Gastrocnemius medialis (tissue), 4 donors: ENCODE data around the gene SCO2.

ENCODE experiments used
- POLR2A ChIP-seq, 2 donors: fragments of 450-650 bp; IDR thresholded peaks; one replicate each; pipeline ENCODE4 v1.6.1; 2017; ENCODE audit warnings: antibody characterized with exemption in 2 of 2, mild to moderate bottlenecking in 2 of 2, moderate library complexity in 2 of 2
- TF ChIP-seq, protein P1 (sequence below), 5 experiments: fragments of 450-650 bp in 3 of 5; fragments of 200-600 bp in 2 of 5; sonication (generic) in 2 of 5; IDR thresholded peaks in 4 of 5; conservative IDR thresholded peaks in 1 of 5; 1 replicate in 4 of 5; 2 replicates in 1 of 5; pipeline ENCODE4 v1.5.1; 2016 to 2019; ENCODE audit warnings: antibody characterized with exemption in 5 of 5, mild to moderate bottlenecking in 3 of 5, moderate library complexity in 3 of 5

DNA sequence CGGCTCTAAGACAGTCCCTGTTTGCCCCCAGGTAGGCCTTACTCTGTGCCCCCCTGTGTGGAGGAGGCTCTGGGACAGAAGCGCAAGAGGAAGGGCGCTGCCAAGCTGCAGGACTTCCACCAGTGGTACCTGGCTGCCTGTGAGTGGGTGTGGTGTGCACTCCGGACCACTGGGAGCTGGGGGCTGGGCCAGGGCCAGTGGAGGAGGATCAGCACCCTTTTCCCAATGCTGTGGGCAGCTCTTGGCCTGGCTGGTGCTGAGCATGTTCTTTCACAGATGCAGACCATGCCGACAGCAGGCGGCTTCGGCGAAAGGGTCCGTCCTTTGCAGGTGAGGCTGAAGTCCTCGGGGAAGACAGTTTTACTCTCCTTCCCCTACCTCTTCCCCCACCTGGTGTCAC lies 3.7 kb downstream of the SCO2 start:
- TF ChIP-seq, protein P1, sequence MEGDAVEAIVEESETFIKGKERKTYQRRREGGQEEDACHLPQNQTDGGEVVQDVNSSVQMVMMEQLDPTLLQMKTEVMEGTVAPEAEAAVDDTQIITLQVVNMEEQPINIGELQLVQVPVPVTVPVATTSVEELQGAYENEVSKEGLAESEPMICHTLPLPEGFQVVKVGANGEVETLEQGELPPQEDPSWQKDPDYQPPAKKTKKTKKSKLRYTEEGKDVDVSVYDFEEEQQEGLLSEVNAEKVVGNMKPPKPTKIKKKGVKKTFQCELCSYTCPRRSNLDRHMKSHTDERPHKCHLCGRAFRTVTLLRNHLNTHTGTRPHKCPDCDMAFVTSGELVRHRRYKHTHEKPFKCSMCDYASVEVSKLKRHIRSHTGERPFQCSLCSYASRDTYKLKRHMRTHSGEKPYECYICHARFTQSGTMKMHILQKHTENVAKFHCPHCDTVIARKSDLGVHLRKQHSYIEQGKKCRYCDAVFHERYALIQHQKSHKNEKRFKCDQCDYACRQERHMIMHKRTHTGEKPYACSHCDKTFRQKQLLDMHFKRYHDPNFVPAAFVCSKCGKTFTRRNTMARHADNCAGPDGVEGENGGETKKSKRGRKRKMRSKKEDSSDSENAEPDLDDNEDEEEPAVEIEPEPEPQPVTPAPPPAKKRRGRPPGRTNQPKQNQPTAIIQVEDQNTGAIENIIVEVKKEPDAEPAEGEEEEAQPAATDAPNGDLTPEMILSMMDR (IDR thresholded peaks at IDR 0.05 in 4 of 5, conservative IDR thresholded peaks at IDR 0.05 in 1 of 5) = no peak
- no peak for TF ChIP-seq POLR2A (IDR thresholded peaks at IDR 0.05)
